Astrocyte of the hippocampus (primary cell): ENCODE measurements around the gene BST1.
A peak's percentile ranks its signal among the peaks of the same experiment; 100 is the strongest.
"Not testable (repeated sequence)": the region's sequence is repeated elsewhere in the genome, so short reads cannot be mapped to it uniquely, and the experiment has no call there.

ENCODE experiments used
- DNase-seq: peaks from one replicate; pipeline ENCODE4 v3.0.0; 2011; ENCODE audit warnings: low read depth, low spot score

BST1 gene

GRCh38 chr4:15707363-15707715, 4.5 kb downstream of the BST1 start:
- no peak for DNase-seq

DNA sequence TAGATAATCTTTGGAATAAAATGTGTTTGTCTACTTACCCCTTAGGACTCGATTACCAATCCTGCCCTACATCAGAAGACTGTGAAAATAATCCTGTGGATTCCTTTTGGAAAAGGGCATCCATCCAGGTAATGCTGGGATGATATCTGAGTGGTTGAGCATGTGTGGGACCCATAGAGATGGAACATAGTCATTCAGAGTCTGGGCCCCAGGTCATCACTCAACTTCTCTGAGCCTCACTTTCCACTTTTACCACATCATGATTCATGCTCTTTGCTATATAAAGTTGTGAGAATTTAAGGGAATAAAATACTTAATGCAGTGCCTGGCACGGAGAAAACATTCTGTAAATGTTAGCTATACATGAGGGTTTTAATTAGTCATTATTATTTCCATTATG, 8.9 kb downstream of the BST1 start:
- DNase-seq, result no peak

DNA sequence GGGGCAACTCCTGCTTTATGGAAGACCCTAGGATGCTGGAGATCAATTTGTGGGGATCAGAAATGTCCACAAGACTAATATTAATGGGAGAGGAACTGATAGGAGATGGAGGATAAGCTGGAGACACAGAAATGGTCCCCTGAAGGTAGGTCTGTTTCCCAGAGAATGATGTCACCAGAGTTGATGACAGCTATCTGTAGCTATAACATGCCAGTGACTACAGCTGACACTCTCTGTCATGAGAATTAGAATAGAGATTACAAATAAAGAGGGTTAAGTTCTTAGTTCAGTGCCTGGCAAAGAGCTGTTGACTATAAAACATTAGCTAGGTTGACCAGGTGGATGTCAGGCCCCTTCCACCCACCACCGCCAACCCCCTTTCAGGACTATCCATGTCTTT, 9.3 kb downstream of the BST1 start:
- no peak for DNase-seq

- DNase-seq, result peak; percentile 72
Observed at GRCh38 chr4:15714141-15714540, 11.3 kb downstream of the BST1 start.

- DNase-seq, result peak; percentile 66
Observed at GRCh38 chr4:15714646-15715435, 12.0 kb downstream of the BST1 start.

DNA sequence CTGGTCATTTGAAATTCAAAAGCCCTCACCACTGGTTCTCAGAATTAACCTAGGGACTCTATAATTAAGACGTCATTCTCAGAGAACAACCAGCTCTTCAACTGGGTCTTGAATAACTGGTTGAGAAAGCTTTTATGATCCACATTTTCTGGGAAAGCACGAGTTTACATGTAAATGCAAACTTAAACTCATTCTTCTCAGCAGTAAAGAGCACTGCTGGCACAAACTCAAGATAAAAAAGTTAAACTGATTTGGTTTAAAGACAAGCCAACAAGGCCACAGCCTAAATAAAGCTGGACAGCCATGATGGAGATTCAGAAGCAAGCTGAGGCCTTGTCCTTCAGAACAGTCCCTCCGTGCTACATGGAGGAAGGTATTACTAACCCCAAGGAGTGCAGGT, 13.2 kb downstream of the BST1 start:
- DNase-seq, result no peak

GRCh38 chr4:15717086-15717485, 14.2 kb downstream of the BST1 start:
- DNase-seq, result peak; percentile 63

DNA sequence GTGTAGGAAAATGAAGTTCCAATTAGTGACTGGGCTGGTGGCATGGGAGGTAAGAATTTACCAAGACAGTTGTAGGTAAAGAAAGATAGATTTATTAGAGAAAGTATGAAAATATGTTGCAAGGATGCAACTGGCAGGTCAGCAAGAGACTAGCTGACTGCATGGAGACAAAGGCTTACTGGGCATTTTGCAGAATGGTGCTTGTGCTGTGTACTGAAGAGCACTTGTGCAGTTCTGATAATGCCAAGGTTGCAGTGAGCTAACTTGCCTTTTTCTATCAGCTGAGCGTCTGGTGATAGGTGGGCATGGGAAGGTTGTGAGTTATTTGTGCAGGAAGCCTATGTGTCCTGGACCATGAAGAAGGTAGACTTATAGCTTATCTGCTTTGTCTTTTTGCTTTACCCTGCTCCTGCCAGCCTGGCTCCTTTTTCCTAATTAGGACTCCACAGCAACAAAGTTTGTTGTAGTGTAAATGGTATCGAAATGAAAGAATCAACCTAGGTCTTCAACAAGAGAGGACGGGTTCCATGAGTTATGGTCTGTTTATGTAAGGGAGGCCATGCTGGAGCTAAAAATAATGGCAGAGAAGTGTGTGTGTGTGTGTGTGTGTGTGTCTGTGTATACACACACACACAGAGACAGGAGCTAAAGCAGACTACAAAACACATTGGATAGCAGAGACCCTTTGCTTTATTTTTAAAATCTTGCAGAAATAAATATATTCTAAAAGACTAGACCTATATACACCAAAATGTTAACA, 15.0 kb downstream of the BST1 start:
- DNase-seq, result no peak

- no peak for DNase-seq
Observed at GRCh38 chr4:15718465-15718864, 15.6 kb downstream of the BST1 start.

DNA sequence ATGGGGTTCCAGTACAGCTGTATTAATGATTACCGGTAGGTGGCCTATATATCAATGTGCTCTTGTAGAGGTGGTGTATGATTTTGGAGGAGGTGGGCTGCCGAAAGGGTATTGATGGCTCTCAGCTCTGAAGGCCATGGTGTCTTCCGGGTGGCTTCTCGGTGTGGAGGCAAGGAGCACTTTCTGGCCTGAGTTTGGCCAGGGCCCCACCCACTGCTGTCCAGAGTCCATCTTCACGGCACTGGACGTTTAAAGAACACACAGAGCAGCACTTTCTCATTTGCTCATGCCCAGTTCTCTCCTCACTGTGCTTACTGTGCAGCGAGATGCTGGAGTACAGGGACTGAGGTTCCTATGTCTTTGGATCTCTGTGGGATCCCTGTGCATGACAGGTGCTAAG, 16.1 kb downstream of the BST1 start:
- DNase-seq, result no peak

DNA sequence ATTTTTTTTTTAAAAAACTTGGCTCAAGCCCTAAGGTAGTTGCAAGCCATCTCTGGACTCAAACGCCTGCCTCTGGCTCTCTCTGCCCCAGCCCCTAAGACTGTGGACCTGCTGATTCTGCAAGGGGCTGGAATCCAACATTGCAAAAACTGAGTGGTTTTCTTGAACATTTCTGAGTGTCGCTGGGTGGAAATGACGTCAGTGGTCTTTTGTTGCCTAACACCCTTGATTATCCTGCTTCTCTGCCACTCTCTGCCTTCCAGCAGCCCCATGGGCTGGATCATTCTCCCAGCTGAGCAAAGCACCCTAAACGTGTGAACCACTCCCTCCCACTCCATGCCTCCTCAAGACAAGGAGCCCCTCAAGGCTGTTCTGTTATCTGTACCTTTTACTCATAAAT, 16.6 kb downstream of the BST1 start:
- no peak for DNase-seq

GRCh38 chr4:15720851-15721250, 18.0 kb downstream of the BST1 start:
- DNase-seq, result no peak

- no peak for DNase-seq
Observed at GRCh38 chr4:15725608-15726007, 22.7 kb downstream of the BST1 start.

DNA sequence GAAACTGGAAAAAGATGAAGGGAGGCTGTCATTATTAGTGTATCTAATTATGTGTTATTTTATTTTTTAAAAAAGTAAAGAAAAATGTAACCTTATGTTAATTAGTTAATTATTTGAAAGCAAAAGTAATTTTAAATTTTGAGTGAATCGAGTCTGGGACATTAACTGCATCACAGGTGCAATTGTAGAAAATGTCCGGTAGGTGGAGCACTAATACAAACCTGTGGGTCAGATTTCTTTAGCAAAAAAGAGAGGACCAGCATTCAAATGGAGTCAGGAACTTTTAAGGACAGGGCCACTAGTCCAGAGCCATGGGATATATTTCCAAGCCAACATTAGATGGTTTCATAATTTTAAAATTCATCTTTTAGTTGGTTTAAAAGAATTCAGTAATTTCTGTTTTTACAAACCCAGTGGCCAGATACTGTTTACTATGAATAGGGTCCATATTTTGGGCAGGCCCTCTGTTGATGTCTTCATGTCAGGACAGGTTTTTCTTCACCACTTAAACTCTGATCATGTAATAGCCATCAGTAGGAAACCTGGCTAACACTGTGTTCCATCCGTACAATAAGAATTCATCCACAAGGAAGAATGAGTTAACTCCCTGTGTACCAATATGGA, 27.2 kb downstream of the BST1 start:
- peak; percentile 65 for DNase-seq

- DNase-seq, result not testable (repeated sequence)
Observed at GRCh38 chr4:15733061-15733460, 30.2 kb downstream of the BST1 start.

GRCh38 chr4:15735536-15735935, 32.7 kb downstream of the BST1 start:
- no peak for DNase-seq

DNA sequence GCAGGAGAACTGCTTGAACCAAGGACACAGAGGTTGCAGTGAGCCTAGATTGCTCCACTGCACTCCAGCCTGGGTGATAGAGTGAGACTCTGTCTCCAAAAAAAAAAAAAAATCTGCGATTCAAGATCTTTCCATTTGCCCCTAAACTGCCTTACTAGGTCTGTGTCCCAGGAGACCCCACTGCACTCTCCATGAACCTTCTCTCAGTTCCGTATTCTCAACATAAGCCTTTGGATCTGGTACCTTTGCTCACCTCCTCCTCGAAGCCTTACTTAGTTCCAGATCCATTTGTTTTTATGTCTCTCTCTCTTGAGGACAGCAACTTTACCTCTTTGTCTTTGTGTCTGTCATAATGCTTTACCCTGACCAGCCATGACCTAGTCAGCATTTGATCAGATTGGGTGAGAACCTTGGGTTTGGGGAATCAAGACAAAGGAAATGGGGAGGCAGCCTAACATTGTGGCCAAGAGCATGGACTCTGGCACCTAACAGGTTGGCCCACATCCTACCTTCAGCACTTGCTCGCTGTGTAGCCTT, 33.7 kb downstream of the BST1 start:
- DNase-seq, result no peak

DNA sequence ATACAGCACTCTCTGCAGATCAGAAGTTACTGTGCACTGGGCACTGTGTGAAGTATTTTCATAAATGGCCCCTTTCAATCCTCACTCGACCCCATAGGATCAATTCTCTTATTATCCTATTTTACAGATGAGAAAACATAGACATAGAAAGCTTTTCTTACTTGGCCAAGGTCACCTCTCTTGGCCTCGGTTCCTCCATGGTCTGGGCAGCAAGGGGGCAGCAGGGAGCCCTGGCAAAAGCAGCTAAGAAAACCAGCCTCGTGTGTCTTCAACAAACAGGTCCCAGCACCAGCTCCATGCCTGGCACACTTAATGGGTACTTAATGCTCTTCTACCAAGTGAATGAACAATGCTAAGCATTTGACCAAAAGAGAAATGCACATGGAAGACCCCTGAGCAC, 34.4 kb downstream of the BST1 start:
- no peak for DNase-seq

- peak; percentile 67 for DNase-seq
Observed at GRCh38 chr4:15738877-15739276, 36.0 kb downstream of the BST1 start.

- DNase-seq, result no peak
Observed at GRCh38 chr4:15740764-15741404, 38.0 kb downstream of the BST1 start.

DNA sequence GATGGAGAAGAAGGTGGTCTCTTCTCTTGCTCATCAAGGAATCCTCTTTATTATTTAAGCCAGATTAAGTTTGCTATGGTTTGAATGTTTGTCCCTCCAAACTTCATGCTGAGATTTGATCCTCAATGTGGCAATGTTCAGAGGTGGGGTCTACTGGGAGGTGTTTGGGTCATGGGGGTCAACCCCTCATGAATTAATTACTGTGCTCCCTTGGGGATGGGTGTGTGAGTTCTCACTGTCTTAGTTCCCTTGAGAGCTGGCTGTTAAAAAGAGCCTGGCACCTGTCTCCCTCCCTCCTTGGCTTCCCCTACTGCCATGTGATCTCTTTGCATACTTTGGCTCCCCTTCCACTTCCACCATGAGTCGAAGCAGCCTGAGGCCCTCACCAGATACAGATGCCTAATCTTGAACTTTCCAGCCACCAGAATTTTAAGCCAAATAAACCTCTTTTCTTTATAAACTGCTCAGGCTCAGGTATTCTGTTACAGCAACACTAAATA, 39.3 kb downstream of the BST1 start:
- DNase-seq, result no peak

- no peak for DNase-seq
Observed at GRCh38 chr4:15742637-15743036, 39.8 kb downstream of the BST1 start.
